ENCODE results near the gene PNMT. TPM values are rescaled to one million over a fixed set of nuclear protein-coding genes. Genes with fewer than 3 reads are reported as not detected.

PNMT gene
- total and polyA plus RNA-seq, 2 donors (not counting 1 experiment from before 2014, with no cell fraction given): 0.13 to 0.76 TPM

DNA sequence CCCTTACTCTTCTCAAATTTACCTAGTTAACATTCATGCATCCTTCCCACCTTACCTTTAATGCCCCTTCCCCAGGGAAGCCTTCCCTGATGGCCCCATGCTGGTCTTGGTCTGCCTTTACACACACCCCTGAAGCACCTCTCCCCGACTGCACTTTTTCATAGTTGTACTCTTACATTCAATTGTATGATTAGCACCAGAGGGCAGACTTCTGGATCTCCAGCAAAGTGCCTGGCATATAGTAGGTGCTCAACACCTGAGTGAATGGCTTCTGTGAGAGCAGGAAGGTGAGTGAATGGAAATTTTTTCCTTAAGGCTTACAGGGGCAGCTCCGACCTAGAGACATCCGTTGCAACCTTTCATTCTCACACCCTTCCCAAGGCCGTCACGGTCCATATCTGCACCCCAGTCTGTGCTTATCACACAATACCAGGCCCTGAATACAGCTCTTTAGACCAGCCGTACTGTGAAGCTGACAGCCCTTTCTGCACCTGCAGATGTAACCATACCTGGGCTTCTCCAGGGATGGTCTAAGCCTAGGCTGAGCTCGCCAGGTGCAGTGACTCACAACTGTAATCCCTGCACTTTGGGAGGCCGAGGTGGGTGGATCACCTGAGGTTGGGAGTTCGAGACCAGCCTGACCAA, 15.2 kb downstream of the PNMT start:
- POLR2A ChIA-PET: no interaction called here
- WGBS (ENCODE audit: insufficient coverage): 97% methylated on average over 7 of the region's 9 CpGs

More for the DNA sequence above, 15.2 kb downstream of the PNMT start:
- H3K4me3 ChIP-seq (ENCODE audit: control extremely low read depth in 1 of 5, extremely low read depth in 1 of 5, insufficient read depth in 1 of 5, low read depth in 2 of 5, low read length in 4 of 5): no peak overlapping the region
- no peak overlapping the region for H3K4me2 ChIP-seq (replicated peaks; ENCODE audit: low read depth, low read length, poor library complexity, severe bottlenecking)
- H3K27me3 ChIP-seq (replicated peaks in 1 of 4; ENCODE audit: control extremely low read depth in 1 of 4, control insufficient read depth in 3 of 4, insufficient read depth in 4 of 4, low read length in 3 of 4): no peaks in the 10 kb centered on the region
- peaks cover 0 to 18% of the 10 kb centered on the region in 2 experiments for H3K36me3 ChIP-seq (replicated peaks in 1 of 2; ENCODE audit: control extremely low read depth in 1 of 2, control insufficient read depth in 1 of 2, extremely low read depth in 1 of 2, insufficient read depth in 2 of 2, low read length in 1 of 2)
- ATAC-seq (ENCODE audit: low read depth) (no peak), DNase-seq (no peak)
- no peak overlapping the region for H3K27ac Mint-ChIP-seq
- H3K9me3 ChIP-seq (ENCODE audit: control extremely low read depth in 1 of 3, control insufficient read depth in 2 of 3, insufficient read depth in 1 of 3, low read length in 2 of 3): no peaks in the 10 kb centered on the region
- H3K4me1 ChIP-seq (ENCODE audit: control insufficient read depth in 2 of 2, insufficient read depth in 2 of 2, low read length in 2 of 2): peaks cover 32 to 37% of the 10 kb centered on the region in 2 donors
- H3K9ac ChIP-seq (ENCODE audit: low read length): no peak overlapping the region
- no peak overlapping the region for H2AFZ ChIP-seq (ENCODE audit: insufficient read depth, low read depth, low read length, poor library complexity, severe bottlenecking)
- TF ChIP-seq, protein P1, sequence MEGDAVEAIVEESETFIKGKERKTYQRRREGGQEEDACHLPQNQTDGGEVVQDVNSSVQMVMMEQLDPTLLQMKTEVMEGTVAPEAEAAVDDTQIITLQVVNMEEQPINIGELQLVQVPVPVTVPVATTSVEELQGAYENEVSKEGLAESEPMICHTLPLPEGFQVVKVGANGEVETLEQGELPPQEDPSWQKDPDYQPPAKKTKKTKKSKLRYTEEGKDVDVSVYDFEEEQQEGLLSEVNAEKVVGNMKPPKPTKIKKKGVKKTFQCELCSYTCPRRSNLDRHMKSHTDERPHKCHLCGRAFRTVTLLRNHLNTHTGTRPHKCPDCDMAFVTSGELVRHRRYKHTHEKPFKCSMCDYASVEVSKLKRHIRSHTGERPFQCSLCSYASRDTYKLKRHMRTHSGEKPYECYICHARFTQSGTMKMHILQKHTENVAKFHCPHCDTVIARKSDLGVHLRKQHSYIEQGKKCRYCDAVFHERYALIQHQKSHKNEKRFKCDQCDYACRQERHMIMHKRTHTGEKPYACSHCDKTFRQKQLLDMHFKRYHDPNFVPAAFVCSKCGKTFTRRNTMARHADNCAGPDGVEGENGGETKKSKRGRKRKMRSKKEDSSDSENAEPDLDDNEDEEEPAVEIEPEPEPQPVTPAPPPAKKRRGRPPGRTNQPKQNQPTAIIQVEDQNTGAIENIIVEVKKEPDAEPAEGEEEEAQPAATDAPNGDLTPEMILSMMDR (IDR thresholded peaks at IDR 0.05): no peak
- TF ChIP-seq EZH2 (IDR thresholded peaks at IDR 0.05; ENCODE audit: borderline replicate concordance, insufficient read depth, low read depth, low read length, poor library complexity, severe bottlenecking): no peak
- H3K27me3 Mint-ChIP-seq: no peaks in the 10 kb centered on the region
- intact Hi-C loops (cut with micrococcal nuclease): no loop called here
- H3K4me1 Mint-ChIP-seq: peaks cover 40% of the 10 kb centered on the region
- no peak overlapping the region for H3K27ac ChIP-seq (ENCODE audit: low read length in 2 of 2)
- CTCF ChIA-PET: interaction anchor here (1.1 to 7.6 kb wide), 4 partner anchors 13 to 60 kb away, joined by 3 to 48 read pairs (median 6); partner anchors contain the start of gene PNMT
- H3K4me3 Mint-ChIP-seq: no peak overlapping the region
- no peaks in the 10 kb centered on the region for H3K9me3 Mint-ChIP-seq (ENCODE audit: insufficient read depth)
- H3K79me2 ChIP-seq (ENCODE audit: control insufficient read depth, insufficient read depth, low read length): no peaks in the 10 kb centered on the region
- H4K20me1 ChIP-seq (ENCODE audit: control insufficient read depth, insufficient read depth, low read length, poor library complexity, severe bottlenecking): no peaks in the 10 kb centered on the region
